GM19043 (cell line): ENCODE results near the gene HVCN1.
"Not testable (repeated sequence)": the region's sequence is repeated elsewhere in the genome, so short reads cannot be mapped to it uniquely, and the experiment has no call there.

Experiments
- ATAC-seq: cut with Tn5 transposase; IDR thresholded peaks from one replicate; pipeline ENCODE4 v1.9.1; 2021; ENCODE audit warnings: low read depth; ENCODE audit not compliant: unreplicated experiment

The HVCN1 gene

GRCh38 chr12:110627500-110628195, 61.3 kb downstream of the HVCN1 start:
- no peak for ATAC-seq

DNA sequence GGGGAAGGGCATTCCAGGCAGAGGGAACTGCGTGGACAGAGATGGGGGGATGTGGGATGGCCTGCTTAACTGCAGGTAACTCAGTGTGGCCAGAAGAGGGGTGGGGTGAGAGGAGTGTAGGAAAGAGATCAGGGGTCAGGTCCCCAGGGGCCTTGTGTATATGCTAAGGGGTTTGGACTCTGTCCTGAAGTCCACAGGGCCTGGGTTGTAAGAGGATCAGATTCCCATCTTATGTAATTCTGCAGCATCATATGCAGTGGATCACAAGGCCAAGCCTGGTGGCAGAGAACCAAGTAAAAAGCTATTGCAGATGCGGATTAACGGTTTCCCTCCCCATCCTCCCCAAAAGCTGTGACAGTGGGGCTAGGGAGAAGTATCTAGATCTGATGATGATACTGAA, 66.3 kb downstream of the HVCN1 start:
- ATAC-seq, result no peak

- ATAC-seq, result peak; percentile 51
Measured at GRCh38 chr12:110619534-110619953, 69.4 kb downstream of the HVCN1 start.

GRCh38 chr12:110616471-110617115, 72.3 kb downstream of the HVCN1 start:
- ATAC-seq, result no peak

DNA sequence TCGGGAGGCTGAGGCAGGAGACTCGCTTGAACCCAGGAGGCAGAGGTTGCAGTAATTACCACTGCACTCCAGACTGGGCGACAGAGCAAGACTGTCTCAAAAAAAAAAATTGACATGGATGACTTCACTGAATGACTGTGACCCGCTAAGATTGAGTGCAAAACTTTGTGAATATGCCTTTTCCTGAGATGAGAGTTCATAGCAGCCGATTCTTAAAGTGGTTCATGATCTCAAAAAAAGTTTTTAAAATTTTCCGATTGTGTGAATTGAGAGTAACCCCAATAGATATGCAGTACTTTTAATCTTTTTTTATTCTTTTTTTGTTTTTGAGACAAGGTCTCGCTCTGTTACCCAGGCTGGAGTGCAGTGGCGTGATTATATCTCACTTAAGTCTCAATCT, 73.7 kb downstream of the HVCN1 start:
- no peak for ATAC-seq

DNA sequence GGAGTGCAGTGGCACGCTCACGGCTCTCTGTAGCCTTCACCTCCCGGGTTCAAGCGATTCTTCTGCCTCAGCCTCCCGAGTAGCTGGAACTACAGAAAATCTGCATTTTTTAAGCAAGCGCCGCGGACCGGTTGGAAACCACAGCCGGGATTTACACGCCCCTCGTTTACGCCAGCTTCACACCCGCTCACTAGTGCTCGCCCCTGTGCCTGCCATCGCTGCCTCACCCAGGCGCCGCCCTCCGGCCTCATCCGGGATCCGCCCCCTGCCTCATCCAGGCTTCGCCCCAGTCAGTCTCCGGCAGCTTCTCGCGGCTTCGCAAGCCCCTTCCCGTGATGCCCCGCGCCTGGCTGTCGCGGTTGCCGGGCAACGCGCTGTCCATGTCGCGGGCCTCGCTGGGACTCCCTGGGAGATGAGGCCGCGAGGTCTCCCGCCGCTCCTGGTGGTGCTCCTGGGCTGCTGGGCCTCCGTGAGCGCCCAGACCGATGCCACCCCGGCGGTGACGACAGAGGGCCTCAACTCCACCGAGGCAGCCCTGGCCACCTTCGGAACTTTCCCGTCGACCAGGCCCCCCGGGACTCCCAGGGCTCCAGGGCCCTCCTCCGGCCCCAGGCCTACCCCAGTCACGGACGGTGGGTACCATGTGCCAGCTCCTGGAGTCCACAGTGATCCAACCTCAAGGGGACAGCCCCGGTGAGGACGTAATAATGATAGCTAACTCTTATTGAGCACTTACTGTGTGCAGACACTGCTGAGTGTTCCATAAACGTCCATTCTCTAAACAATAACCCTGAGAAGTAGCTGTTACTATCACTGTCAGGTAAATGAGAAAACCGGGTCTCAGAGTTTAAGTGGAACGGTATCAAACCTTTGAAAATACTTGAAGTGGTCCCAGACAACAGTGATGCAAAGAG, 74.9 kb downstream of the HVCN1 start, which contains the start of gene TCTN1:
Gene TCTN1 (plus strand): TSS at position 359 of the 914 bp plus-strand sequence. CDS start 54 bp downstream, at position 413.
- peak; percentile 90 for ATAC-seq

DNA sequence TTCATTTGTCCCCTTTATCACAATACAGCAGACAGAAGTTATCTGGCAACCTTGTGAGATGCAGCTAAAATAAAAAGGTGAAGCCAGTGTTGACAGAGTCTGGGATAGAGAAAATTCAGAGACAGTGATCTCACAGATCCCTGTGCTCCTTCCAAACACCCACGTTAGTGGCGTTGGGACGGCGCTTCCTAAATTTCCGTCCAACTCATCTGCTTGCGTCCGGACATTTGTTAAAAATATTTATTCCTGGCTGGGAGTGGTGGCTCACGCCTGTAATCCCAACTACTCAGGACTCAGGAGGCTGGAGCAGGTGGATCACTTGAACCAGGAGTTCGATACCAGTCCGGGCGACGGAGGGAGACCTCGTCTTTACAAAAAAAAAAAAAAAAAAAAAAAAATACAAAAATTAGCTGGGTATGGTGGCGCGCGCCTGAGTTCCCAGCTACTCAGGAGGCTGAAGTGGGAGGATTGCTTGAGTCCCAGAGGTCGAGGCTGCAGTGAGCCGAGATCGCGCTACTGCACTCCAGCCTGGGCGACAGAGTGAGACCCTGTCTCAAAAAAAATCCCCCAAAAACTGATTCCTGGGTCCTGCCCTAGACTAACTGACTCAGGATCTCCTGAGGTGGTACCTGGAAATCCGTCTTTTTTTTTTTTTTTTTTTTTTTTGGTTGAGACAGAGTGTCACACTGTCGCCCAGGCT, 75.7 kb downstream of the HVCN1 start:
- ATAC-seq, result no peak

DNA sequence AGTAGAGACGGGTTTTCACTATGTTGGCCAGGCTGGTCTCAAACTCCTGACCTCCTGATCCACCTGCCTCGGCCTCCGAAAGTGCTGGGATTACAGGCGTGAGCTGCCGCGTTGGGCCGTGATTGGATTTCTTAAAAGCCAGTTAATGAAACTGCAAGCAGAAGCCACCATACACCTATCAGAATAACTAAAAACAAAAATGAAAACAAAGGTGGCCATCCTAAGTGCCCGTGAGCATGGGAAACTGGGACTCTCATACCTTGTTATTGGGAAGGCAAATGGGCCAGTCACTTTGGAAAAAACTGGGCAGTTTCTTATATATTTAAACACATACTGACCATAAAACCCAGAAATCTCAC, 82.7 kb downstream of the HVCN1 start:
- no peak for ATAC-seq

GRCh38 chr12:110602085-110602814, 86.7 kb downstream of the HVCN1 start:
- not testable (repeated sequence) for ATAC-seq

DNA sequence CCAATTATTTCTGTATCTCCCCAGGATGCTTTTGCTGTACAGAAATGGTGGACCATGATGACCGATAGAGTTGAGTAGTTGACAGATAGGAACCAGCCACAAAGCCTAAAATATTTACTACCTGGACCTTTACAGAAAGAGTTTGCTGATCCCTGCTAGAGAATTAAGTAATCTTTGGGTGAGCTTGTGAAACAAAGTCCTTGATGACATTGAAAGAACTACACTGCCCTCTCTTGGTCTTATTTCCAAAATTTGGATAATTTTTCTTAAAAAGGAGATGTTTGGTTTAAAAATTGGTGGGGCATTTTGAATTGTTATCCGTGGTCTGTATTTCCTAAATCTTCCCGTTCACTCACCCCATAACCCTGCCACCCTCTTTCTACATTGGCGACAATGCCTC, 88.7 kb downstream of the HVCN1 start:
- ATAC-seq, result no peak

- ATAC-seq, result no peak
Measured at GRCh38 chr12:110599334-110599733, 89.6 kb downstream of the HVCN1 start.
